ENCODE results near the gene NAP1L4. TPM values are rescaled to one million over a fixed set of nuclear protein-coding genes. Genes with fewer than 3 reads are reported as not detected.
A peak's percentile ranks its signal among the peaks of the same experiment; 100 is the strongest.

NAP1L4 gene
- total RNA-seq, 1 donor, result 121 TPM

- H3K4me3 ChIP-seq (ENCODE audit: low read depth, low read length), result no peak overlapping the region
- peak; percentile 93 for DNase-seq (ENCODE audit: low read depth)
- TF ChIP-seq, protein P1, sequence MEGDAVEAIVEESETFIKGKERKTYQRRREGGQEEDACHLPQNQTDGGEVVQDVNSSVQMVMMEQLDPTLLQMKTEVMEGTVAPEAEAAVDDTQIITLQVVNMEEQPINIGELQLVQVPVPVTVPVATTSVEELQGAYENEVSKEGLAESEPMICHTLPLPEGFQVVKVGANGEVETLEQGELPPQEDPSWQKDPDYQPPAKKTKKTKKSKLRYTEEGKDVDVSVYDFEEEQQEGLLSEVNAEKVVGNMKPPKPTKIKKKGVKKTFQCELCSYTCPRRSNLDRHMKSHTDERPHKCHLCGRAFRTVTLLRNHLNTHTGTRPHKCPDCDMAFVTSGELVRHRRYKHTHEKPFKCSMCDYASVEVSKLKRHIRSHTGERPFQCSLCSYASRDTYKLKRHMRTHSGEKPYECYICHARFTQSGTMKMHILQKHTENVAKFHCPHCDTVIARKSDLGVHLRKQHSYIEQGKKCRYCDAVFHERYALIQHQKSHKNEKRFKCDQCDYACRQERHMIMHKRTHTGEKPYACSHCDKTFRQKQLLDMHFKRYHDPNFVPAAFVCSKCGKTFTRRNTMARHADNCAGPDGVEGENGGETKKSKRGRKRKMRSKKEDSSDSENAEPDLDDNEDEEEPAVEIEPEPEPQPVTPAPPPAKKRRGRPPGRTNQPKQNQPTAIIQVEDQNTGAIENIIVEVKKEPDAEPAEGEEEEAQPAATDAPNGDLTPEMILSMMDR (IDR thresholded peaks at IDR 0.05; ENCODE audit: insufficient read depth, low read depth, low read length), result no peak
Measured at GRCh38 chr11:2898366-2899079, 93.6 kb downstream of the NAP1L4 start.

DNA sequence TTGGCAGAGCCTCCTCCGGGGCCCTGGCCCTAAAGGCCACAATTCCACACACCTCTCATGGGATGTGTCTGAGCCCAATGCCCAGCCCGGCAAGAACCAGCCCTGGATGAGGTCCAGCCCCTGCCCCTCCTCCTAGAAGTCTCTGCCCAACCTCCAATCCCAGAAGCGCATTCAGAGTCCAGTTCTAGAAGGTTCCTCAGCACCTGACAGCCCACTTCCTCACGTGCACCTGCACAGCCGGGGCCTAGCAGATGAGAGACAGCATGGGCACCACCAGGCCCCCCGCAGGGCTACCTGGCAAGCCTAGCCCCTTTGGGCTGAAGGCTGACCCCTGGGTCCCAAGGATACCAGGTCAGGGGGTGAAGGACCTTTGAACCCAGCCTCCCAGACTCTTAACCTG is 95.1 kb downstream of the NAP1L4 start:
- TF ChIP-seq, protein P1 (IDR thresholded peaks at IDR 0.05; ENCODE audit: insufficient read depth, low read depth, low read length), result no peak
- DNase-seq (ENCODE audit: low read depth), result no peak
- H3K4me3 ChIP-seq (ENCODE audit: low read depth, low read length), result no peak overlapping the region

DNA sequence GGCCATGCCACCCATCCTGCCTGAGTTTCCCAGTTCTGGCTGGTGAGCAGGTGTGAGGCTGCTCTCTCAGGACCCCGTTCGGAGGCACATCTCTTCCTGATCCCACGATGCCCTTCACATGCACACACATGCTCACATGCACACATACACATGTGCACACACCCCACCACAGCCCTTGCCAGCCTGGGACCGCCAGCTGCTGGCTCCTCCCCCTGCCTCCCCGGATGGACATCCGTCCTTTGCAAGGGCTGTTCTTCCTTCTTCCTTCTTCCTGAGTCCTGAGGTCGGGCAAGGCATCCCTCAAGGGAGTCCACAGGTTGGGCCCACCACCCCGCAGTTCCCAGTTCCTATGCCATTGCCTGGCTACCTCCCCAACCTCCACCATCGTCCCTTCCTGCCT is 96.1 kb downstream of the NAP1L4 start:
- H3K4me3 ChIP-seq (ENCODE audit: low read depth, low read length), result no peak overlapping the region
- DNase-seq (ENCODE audit: low read depth), result no peak
- TF ChIP-seq, protein P1 (IDR thresholded peaks at IDR 0.05; ENCODE audit: insufficient read depth, low read depth, low read length), result no peak

Small RNA genes lying within 50 kb of the gene (small RNA-seq; reads per million reads assigned to genes)
- gene SNORA54, result 14.9 reads per million, percentile 92 among the genes with 10 or more reads in this experiment

Other genes starting within 250 kb of the NAP1L4 start
- gene CDKN1C, start 106.6 kb downstream of the NAP1L4 start, total RNA-seq, result 3.9 and 8.7 TPM in 2 replicates
- 7.3 and 13.2 TPM in 2 replicates for gene PHLDA2, start 62.9 kb downstream of the NAP1L4 start, total RNA-seq
- gene CARS1, start 65.1 kb upstream of the NAP1L4 start, total RNA-seq, result 68.2 and 87.6 TPM in 2 replicates
- 49.7 and 55.7 TPM in 2 replicates for gene OSBPL5, start 173.0 kb upstream of the NAP1L4 start, total RNA-seq
- gene MRGPRG, start 226.5 kb upstream of the NAP1L4 start, total RNA-seq, result not detected in 2 replicates
- gene MRGPRE, start 240.1 kb upstream of the NAP1L4 start, total RNA-seq, result not detected in 2 replicates

Measured in fibroblast of villous mesenchyme (primary cell).